KBM-7 (cell line): Measurements from ENCODE around the gene TPGS1.
"Not testable (repeated sequence)": the region's sequence is repeated elsewhere in the genome, so short reads cannot be mapped to it uniquely, and the experiment has no call there.

ENCODE experiments used
- DNase-seq: peaks from one replicate; pipeline ENCODE4 v3.0.0-alpha.2; 2015
- in situ Hi-C: fragments of 300-500 bp; cut with MboI; formaldehyde crosslinking; loops from 2 replicates; pipeline ENCODE4 v1.14.3; 2020; ENCODE audit warnings: low sequenced_read_pairs, low pct_unique_long_range_greater_than_20kb, mixed read lengths

Gene TPGS1

DNA sequence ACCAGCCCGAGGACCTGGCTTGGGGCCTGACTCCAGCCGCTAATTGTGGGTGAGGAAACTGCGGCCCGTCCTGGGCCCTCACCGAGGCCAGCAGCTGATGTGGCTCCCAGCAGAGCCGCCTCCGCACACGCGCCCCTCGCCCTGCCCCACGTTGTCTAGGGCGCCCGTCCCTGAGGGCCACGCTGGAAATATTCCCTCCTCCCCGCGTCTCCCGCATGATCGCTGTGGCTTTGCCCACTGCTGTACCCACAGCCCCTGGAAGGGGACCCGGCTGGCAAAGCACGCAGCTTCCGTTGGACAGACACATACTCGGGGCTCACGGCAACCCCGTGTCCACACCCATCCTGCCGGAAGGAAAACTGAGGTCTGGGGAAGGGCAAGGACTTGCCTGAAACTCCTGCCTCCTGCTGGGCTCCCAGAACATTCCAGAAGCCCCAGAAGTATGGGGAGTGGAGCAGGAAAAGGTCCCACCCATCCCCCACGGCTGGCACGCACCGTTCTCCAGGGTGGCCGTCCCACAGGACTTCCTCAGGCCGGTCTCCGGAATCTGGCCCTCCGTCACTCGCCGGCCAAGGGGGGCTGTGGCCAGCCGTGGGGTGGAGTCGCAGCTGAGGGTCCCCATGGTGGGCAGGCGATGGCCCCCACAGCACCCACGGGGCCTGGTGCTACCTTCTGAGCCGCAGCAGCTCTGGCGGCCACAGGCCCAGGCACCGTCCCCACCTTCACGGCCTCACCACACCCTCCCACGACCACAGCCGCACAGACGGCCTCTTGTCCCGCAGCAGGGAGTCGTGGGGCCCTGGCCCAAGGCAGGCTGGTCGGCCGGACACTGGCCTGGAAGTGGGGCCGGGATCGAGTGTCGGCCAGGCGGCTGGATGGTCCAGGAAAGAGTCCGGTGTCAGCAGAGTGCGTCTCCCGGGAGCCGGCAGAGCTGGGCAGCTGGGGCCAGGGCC lies 32.9 kb upstream of the TPGS1 start:
- DNase-seq, result no peak
- in situ Hi-C loops, result no loop called here

DNA sequence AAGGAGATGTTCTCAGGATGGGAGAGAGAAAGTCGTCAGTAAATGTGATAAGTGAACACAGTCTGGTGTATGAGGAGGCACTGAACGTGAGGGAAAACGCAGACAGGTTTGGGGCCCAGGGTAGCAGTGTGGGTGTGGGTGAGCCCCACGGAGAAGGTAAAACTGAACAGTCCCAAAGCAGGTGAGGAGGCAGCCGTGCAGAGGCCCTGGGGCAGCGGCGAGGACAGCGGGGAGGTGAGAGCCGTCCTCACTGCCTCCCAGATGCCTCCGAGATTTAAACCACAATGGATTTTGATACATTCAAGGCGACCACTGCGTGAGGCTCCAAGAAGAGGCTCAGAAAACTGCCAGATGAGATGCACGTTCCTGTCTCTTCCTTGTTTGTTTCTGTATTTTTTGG lies 31.9 kb upstream of the TPGS1 start:
- DNase-seq, result no peak
- in situ Hi-C loops, result no loop called here

DNA sequence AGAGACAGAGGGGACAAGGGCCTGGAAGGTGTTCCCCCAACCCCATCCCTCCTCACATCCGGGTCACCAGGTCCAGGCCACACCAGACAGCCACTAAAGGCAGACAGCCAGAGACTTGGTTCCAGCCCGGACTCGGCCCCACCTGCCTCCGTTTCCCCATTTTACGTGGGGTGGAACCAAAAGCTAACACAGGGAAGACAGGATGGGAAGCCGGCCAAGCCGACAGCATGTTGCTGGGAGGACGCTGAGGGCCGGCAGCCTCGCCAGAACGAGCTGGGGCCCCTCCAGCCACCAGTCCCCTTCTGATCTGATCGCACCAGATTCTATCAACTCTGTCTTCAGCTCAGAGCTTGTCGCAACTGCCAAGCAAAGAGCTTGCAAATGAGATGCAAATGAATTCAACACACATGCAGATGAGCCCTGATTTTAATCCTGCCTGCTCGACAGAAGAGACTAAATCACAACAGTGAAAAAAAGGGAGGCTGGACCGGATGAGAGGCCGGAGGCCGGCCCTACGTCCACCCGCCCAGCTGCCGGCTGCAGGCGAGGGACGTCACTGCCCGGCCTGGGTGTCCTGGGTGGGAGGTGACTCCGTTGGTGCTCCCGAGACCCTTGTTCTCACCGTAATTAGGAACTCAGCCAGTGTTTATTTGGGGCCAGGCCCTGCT lies 28.9 kb upstream of the TPGS1 start:
- in situ Hi-C loops, result no loop called here
- DNase-seq, result no peak

DNA sequence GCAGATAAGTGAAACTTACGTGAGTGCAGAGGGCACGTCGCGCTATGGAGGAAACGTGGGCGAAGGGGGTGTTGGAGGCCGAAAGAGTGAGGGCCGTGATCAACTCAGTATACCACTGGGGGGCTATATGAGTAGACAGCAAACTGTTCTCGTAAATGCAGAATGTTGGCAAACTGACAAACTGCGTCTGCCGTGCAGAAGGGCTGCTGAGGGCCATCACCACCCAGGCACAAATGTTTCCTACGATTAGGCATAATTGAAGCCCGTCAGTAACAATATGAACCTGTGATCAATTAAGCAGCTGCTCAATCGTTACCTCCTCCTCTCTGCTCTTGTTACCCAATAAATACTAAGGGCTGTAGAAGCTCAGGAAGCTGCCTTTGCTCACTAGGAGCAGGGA lies 28.3 kb upstream of the TPGS1 start:
- in situ Hi-C loops, result no loop called here
- DNase-seq, result no peak

DNA sequence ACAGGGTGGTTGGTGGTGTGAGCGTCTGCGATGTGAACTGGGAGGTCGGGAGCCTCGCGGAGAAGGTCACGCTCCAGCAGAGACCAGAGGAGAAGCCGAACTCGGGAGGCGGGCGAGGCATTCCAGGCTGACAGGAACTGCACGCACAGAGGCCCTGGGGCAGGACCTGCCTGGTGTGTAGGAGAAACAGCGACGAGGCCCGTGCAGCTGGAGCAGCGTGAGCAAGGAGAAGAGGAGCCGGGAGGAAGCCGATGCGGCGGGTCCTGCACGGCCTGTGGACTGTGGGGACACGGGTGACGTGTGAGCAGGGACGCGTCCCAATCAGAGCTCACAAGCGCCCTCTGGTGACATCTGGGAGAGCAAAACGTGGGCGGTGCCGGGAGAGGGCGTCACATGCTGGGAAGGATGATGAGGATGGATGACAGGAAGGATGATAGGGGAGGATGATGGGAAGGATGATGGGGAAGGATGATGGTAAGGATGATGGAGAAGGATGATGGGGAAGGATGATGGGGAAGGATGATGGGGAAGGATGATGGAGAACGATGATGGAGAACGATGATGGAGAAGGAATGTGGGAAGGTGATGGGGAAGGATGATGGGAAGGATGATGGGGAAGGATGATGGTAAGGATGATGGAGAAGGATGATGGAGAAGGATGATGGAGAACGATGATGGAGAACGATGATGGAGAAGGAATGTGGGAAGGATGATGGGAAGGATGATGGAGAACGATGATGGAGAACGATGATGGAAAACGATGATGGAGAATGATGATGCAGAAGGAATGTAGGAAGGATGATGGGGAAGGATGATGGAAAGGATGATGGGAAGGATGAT lies 27.1 kb upstream of the TPGS1 start:
- in situ Hi-C loops, result no loop called here
- peak; percentile 84 for DNase-seq

DNA sequence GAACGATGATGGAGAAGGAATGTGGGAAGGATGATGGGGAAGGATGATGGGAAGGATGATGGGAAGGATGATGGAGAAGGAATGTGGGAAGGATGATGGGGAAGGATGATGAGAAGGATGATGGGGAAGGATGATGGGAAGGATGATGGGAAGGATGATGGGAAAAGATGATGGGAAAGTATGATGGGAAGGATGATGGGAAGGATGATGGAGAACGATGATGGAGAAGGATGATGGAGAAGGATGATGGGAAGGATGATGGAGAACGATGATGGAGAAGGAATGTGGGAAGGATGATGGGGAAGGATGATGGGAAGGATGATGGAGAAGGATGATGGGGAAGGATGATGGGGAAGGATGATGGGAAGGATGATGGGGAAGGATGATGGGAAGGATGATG lies 26.2 kb upstream of the TPGS1 start:
- DNase-seq, in situ Hi-C loops: not testable (repeated sequence)

DNA sequence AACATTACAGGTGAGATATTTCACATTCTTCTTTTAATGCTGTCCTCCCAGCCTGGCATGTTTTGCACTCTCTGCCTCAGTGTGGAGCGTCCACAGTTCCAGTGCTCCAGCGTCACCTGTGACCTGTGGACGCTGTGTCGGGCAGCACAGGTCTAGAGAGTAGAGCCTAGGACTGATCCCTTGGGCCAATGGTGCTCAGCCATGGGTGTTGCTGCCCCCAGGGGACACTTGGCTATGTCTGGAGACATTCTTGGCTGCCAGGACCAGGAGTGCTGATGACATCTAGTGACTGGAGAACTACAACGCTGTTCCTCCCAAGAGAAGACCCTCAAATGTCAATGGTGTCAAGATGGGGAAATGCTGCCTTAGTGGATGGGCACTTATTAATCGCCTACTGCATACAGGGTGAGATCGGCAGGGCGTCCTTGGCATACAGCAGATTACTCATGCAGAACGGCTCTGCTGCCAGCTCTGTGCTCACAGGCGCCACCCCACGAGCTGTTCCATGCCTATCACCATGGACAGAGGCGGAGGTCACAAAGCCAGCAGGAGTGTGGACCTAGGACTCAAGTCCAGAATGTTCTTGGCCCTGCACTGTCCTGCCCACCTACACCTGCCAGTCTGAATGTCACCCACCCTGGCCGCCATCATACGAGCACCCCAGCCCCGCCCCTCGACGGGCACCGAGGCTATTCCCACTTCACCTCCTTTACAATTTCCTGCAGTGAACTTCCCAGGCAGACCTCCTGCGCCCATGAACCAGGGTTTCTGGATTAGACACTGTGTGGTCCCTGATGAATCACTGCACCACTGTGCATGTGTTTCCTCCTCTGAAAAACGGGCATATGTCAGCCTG lies 24.9 kb upstream of the TPGS1 start:
- in situ Hi-C loops, result no loop called here

DNA sequence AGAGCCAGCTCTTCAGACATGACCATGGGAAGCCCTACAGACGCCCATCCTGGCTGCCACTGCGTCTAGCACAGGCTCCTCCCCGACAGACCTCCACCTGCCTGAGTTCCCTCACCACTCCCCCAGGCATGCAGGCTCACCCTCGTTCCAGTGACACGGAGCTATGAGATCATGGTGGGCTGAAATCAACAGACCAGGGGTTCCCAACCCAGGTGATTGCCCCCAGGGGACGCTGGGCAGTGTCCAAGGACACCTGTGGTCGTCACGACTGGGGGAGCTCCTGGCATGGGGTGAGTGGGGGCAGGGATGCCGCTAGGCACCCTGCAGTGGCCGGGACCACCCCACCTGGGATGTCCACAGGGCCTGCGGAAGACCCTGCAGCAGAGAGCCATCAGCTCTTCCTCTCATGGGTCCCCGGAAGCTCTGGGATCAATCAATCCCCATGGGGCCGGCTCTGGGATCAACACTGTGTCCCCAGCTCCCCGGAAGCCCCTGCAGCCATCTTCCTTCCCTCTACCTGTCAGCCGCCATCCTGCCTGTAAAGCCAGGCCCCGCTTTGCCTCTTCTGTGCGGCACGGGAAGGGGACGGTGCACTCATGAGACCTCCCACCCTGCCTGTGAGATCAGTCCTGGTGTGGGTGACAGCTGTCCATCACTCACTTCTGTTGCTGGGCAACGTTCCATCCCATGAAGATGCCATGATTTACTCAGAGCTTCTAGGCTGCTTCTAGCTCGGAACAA lies 23.8 kb upstream of the TPGS1 start:
- in situ Hi-C loops, result no loop called here
- DNase-seq, result no peak

More for the DNA sequence above, 24.9 kb upstream of the TPGS1 start:
- no peak for DNase-seq

DNA sequence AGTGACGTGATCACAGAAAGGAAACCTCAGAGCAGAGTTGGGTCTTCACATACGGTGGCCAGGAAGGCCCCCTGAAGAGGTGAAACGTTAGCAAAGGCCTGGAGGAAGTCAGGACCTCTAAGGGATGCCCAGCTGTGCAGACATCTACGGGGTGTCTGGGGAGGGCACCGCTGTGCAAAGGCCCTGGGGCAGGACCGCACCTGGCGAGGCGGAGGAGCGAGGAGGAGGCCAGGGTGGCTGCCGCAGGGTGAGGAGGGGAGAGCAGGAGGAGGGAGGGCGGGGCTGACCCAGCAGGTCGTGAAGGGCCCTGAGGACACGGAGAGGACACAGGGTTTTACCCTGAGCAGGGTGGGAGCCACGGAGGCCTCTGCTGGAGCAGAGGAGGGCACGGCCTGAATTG lies 22.8 kb upstream of the TPGS1 start:
- DNase-seq, result no peak
- in situ Hi-C loops, result no loop called here

DNA sequence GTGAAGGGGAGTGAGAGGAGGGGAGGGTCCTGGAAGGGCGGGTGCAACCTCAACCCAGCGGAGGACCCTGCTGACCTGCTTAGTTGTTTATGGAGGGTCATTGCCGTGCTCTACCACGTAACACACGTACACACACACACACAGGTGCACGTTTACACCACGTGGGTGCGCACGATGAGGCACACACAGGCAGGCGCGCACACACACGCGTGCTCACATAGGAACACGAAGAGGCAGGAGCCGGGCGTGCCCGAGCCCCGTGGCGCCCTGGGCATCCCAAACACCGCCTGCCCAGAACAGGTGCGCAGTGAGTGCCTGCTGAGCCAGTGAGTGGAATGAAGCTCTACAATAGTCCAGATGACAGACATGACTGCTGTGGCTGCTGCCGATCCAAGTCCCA lies 22.2 kb upstream of the TPGS1 start:
- in situ Hi-C loops, result no loop called here

DNA sequence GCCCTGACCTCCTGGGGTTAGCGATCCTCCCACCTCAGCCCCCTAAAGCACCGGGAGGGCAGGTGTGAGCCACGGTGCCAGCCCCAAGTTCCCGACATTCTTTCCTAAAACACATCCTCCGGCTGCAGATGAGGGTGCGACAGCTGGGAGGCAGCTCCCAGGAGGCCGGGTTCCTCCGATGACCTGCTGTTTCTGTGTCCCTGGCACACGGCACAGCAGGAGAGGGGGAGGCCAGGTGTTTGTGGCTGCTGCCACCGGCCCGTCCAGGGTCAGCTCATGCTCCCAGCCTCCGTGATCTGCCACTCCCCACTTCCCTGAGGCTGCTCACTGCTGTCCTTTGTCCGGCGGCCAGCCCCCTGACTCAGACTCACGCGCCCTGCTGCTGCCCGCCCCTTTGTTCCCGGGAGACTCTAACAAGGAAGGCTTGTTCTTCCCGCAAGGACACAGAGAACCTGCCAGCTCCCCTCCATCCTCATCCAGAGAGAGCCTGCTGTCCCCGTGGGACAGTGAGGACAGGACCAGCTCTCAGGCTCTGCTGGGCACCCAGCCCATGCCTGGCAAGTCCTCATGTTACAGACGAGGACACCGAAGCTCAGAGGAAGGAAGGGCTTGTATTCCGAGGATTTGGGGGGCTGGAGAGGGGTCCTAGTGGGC lies 21.6 kb upstream of the TPGS1 start:
- in situ Hi-C loops, result no loop called here
- no peak for DNase-seq

More for the DNA sequence above, 22.2 kb upstream of the TPGS1 start:
- DNase-seq, result no peak

DNA sequence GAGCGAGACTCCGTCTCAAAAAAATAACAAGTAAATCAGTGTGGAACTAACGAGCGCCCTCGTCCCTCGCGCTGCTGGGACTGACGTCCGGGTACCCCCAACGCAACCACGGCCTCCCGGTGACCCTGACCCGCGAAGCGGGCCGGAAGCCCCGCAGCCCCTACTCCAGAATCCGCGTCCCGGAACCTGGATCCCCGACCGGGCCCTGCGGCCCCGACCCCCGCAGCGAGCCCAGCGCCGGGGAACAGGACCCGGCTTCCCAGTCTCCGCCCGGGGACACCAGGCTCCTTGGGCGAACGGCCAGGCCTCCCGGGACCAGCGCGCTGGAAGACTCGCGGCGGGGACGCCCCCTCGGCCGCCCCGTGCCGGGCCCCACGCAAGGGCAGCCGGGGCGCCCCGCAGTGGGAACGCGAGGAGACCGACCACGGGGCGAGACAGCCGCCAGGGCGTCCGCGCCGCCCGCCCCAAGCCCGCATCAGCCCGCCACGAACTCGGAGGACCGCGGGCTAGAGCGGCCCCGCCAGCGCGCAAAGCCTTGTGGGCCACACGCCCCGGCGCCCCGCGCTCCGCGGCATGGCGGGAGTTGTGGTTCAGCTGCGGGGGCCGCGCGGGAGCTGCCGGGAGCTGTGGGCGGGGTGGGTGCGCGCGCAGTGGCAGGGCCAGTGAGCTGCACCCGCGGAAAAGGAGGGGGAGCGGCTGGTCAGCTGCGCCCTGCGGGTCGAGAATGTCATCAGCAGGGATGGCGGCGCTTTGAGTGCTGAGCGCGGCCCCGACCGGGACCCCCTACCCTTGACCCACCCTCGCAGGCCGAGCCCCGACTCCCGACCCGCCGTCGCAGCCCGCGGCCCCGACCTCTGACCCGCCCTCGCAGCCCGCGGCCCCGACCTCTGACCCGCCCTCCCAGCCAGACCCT lies 18.5 kb upstream of the TPGS1 start:
- in situ Hi-C loops, result no loop called here
- peak; percentile 86 for DNase-seq

DNA sequence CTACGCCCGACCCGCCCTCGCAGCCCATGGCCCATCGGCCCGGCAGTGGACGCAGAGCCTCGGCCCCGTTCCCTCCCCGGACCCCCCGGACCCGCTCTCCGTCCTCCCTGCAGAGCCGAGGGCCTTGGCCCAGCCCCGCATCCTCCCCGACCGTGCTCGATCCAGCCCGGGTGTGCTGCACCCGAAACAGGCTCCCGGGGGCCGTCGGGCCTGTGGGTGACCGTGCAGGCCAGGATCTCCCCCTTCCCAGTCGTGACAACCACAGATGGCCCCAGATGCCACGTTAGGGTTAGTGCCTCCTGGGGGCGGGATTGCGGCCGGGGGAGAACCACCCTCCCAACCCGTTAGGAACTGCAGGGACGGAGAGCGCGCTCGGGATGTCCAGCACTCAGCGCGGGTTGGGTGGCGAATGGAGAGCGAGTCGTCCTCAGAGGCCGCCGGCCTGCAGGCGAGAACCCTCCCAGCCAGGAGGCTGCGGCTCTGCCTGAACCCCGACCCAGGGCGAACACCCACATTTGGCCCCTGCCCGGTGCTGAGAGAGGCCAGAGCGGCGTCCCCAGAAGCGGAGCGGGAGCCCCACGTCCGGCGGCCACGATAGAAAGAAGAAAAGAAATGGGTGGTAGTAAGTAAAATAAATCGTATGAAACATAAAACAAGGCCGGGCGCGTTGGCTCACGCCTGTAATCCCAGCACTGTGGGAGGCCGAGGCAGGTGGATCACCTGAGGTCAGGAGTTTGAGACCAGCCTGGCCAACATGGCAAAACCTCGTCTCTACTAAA lies 17.7 kb upstream of the TPGS1 start:
- DNase-seq, result no peak

DNA sequence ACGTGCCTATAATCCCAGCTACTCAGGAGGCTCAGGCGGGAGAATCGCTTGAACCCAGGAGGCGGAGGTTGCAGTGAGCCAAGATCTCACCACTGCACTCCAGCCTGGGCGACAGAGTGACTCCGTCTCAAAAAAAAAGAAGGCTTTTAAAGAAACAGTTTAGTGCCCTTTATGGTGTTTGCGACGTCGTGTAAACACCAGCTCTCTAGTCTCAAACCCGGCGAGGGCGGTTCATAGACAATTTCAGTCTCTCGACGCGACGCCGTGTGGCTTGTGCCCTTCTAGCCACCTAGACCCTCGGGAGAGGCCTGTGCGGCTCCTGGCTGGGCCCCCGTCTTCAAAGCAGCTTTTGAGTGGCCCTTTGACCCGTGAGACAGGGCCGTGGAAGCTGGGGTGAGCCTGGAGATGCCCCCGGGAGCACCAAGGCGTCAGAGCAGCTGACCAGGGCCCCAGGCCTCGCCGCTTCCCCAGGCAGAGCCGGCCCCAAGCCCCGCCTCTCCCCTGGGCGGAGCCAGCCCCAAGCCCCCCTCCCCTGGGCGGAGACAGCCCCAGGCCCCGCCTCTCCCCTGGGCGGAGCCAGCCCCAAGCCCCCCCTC lies 16.1 kb upstream of the TPGS1 start:
- in situ Hi-C loops, result no loop called here
- no peak for DNase-seq

More for the DNA sequence above, 17.7 kb upstream of the TPGS1 start:
- in situ Hi-C loops, result no loop called here

DNA sequence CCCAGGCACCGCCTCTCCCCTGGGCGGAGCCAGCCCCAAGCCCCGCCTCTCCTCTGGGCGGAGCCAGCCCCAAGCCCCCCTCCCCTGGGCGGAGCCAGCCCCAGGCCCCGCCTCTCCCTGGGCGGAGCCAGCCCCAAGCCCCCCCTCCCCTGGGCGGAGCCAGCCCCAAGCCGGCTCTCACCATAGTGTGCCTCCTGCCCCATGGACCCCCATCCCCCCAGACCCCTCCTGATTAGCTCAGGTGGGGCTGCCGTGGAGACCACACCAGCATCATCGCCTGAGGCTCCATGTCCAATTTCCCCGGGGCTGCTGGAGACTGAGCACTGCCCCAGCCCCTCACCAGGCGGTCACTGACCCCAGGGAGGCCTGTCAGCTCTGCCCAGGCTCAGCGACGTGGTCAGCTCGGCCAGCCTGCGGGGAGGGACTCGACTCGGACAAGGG lies 15.2 kb upstream of the TPGS1 start:
- no peak for DNase-seq
- in situ Hi-C loops, result no loop called here
